Measurements from ENCODE around the gene GUCY1B1.

DNA sequence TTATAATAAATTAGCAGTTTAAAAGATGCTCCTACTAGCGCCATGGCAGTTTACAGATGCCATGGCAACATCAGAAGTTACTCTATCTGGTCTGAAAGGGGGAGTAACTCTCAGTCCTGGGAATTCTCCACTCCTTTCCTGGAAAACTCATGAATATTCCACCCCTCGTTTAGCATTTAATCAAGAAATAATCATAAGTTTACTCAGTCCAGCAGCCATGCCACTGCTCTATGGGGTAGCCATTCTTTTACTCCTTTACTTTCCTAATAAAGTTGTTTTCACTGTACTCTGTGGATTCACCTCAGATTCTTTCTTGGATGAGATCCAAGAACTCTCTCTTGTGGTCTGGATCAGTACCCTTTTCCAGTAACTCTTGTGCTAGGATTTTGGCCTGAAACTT, 52.3 kb downstream of the GUCY1B1 start:
- TF ChIP-seq, protein P1, sequence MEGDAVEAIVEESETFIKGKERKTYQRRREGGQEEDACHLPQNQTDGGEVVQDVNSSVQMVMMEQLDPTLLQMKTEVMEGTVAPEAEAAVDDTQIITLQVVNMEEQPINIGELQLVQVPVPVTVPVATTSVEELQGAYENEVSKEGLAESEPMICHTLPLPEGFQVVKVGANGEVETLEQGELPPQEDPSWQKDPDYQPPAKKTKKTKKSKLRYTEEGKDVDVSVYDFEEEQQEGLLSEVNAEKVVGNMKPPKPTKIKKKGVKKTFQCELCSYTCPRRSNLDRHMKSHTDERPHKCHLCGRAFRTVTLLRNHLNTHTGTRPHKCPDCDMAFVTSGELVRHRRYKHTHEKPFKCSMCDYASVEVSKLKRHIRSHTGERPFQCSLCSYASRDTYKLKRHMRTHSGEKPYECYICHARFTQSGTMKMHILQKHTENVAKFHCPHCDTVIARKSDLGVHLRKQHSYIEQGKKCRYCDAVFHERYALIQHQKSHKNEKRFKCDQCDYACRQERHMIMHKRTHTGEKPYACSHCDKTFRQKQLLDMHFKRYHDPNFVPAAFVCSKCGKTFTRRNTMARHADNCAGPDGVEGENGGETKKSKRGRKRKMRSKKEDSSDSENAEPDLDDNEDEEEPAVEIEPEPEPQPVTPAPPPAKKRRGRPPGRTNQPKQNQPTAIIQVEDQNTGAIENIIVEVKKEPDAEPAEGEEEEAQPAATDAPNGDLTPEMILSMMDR (IDR thresholded peaks at IDR 0.05; ENCODE audit: insufficient read depth, low read depth, low read length), result no peak
- TF ChIP-seq EZH2 (IDR thresholded peaks at IDR 0.05; ENCODE audit: insufficient read depth, low read length), result no peak

All from astrocyte (in vitro differentiated cells and primary cell).